HG02678 (cell line): ENCODE data around the gene IL21R.

Source experiments
- ATAC-seq: cut with Tn5 transposase; IDR thresholded peaks from one replicate; pipeline ENCODE4 v1.9.1; 2021; ENCODE audit warnings: mild to moderate bottlenecking, moderate library complexity; ENCODE audit not compliant: unreplicated experiment

The IL21R gene

GRCh38 chr16:27483624-27484023, 81.7 kb downstream of the IL21R start:
- ATAC-seq = no peak

DNA sequence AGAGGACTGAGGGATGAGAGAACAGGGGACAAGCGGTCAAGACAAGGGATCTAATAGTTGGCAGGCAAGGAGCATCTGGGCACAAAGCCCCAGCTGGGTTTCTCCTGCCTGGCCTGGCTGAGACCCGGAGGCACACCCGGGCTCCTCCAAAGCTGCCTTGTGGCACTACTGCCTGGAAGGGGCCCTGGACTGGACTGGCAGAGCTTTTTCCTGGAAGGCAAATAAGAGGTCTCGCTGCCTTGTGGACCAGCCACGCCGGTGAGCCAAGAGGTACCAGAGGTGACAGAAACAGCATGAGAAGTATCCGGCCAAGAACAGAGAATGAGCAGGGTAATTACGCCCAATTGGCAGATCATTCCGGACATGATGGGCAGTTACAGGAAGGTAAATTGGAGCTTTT, 83.2 kb downstream of the IL21R start:
- no peak for ATAC-seq

GRCh38 chr16:27485811-27486210, 83.8 kb downstream of the IL21R start:
- no peak for ATAC-seq

DNA sequence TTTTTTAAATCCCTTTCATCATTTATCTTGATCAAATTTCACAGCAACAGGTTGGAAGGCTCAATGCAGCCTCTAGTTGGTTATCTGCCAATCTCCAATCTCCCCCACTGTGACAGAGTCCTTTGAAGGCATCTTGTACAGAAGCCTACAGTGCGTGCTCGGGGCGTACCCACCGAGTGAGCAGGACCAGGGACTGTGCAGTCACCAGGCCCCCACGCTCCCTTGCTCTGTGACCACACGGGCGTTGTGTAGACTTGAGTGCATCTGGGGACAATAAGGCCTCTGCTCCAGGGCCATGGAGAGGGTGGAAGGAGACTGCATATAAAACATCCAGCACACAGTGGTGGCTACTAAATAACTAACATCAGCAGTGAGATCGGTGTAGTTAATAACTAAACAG, 84.4 kb downstream of the IL21R start:
- no peak for ATAC-seq

DNA sequence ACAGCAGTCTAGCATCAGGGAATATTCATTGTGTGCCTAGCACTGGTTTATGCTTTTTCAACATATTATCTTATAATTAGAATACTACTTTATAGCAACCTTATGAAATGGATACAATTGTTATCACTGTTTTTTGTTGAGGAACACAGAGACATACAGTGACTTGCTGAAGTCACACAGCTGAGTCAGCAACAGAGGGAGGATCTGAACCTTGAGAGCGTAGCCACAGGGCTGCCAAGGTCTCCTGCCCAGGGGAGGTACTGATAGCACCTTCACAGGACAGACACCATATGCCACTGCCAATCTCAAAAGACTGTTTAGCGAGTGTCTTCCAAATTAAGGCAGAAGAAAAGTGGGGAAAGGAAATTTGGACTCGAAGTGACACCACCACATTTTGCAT, 84.8 kb downstream of the IL21R start:
- no peak for ATAC-seq

- ATAC-seq = no peak
Observed at GRCh38 chr16:27489421-27489820, 87.4 kb downstream of the IL21R start.

- ATAC-seq = no peak
Observed at GRCh38 chr16:27489906-27490305, 87.9 kb downstream of the IL21R start.

- no peak for ATAC-seq
Observed at GRCh38 chr16:27491894-27492587, 90.1 kb downstream of the IL21R start.

- ATAC-seq = no peak
Observed at GRCh38 chr16:27492588-27492979, 90.6 kb downstream of the IL21R start.

- ATAC-seq = no peak
Observed at GRCh38 chr16:27495191-27495590, 93.2 kb downstream of the IL21R start.

- no peak for ATAC-seq
Observed at GRCh38 chr16:27498031-27498825, 96.3 kb downstream of the IL21R start.

DNA sequence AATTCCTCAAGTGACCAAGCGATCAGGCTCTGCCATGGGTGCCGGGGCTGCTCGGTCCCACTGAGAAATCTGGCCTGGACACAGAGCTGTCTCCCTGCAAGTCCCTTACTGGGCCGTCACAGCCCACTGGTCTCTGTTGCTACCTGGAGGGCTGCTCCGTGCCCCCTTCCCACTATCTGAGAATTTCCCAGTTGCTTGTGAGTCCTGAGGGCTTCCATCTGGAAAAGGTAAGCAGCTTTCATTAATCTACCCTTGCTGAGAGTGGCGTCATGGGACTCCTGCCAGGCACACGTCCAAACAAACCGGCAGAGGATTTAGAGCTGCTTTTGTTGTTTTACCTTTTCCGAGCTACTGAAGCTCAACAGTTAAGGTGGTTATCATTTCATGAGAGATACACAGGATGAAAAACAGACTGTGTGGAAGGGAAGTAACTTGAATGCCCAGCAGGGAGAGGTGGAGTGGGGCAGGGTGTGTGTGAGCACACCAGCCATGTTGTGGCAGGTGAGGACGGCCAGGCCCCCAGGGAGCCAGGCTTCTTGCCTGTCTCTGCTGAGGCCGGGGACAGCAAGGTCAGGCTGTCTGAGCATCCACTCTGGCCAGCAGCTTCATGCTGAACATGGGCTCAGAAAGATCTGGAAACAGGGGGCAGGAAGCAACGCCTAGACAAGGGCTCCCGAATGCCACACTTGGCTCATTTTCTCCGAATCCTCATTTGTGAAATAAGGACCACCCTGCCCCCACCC, 97.1 kb downstream of the IL21R start:
- ATAC-seq = no peak

- ATAC-seq = no peak
Observed at GRCh38 chr16:27499659-27500055, 97.7 kb downstream of the IL21R start.

- no peak for ATAC-seq
Observed at GRCh38 chr16:27500801-27501200, 98.8 kb downstream of the IL21R start.
